Keratinocyte (primary cell): ENCODE measurements around the gene SMAD6. TPM values are rescaled to one million over a fixed set of nuclear protein-coding genes. Genes with fewer than 3 reads are reported as not detected.

ENCODE experiments used
- DNase-seq: peaks from one replicate; pipeline ENCODE4 v3.0.0-alpha.2; 2011; ENCODE audit warnings: low read depth, missing footprints, low spot score
- FAIRE-seq: peaks from 2 replicates; lab custom pipeline; 2011; peaks lifted over from hg19 to GRCh38; lab: Jason Lieb, UNC
- H2AFZ ChIP-seq: 2 replicates; pipeline ENCODE4 v1.6.0; 2012; ENCODE audit warnings: low read length, control low read depth, inconsistent platforms; ENCODE audit not compliant: control insufficient read depth
- H3K27ac ChIP-seq: 2 replicates; pipeline ENCODE4 v1.5.1; 2011; ENCODE audit warnings: low read length; ENCODE audit not compliant: control insufficient read depth, insufficient read depth
- H3K27me3 ChIP-seq: 3 replicates; pipeline ENCODE4 v1.6.0; 2011; ENCODE audit warnings: low read length; ENCODE audit not compliant: control insufficient read depth, insufficient read depth; ENCODE audit errors: extremely low read depth
- H3K36me3 ChIP-seq, 2 experiments: 2 replicates in 1 of 2; 3 replicates in 1 of 2; pipeline ENCODE4 v1.5.1; 2011; ENCODE audit warnings: low read length in 2 of 2, mild to moderate bottlenecking in 1 of 2; ENCODE audit not compliant: control insufficient read depth in 2 of 2, insufficient read depth in 2 of 2; ENCODE audit errors: extremely low read depth in 1 of 2
- H3K4me1 ChIP-seq: 3 replicates; pipeline ENCODE4 v1.5.1; 2011; ENCODE audit warnings: low read length; ENCODE audit not compliant: control insufficient read depth, insufficient read depth; ENCODE audit errors: extremely low read depth
- H3K4me2 ChIP-seq: 3 replicates; pipeline ENCODE4 v1.6.0; 2011; ENCODE audit warnings: low read depth, low read length; ENCODE audit not compliant: control insufficient read depth, insufficient read depth; ENCODE audit errors: extremely low read depth
- H3K4me3 ChIP-seq, 3 experiments: fragments of 200-600 bp in 1 of 3; sonication (generic) in 1 of 3; 2 replicates in 2 of 3; 3 replicates in 1 of 3; pipeline ENCODE4 v1.5.1; 2011 to 2016; ENCODE audit warnings: low read length in 3 of 3, mild to moderate bottlenecking in 3 of 3, control low read depth in 2 of 3, inconsistent platforms in 1 of 3, low read depth in 1 of 3, mixed read lengths in 1 of 3, mixed run types in 1 of 3, moderate library complexity in 1 of 3; ENCODE audit not compliant: control insufficient read depth in 2 of 3, insufficient read depth in 2 of 3; ENCODE audit errors: extremely low read depth in 1 of 3
- H3K79me2 ChIP-seq: 2 replicates; pipeline ENCODE4 v1.6.0; 2012; ENCODE audit warnings: low read length; ENCODE audit not compliant: control insufficient read depth, insufficient read depth
- H3K9ac ChIP-seq: 3 replicates; pipeline ENCODE4 v1.6.0; 2011; ENCODE audit warnings: low read length; ENCODE audit not compliant: control insufficient read depth, insufficient read depth; ENCODE audit errors: extremely low read depth
- H3K9me1 ChIP-seq: 3 replicates; pipeline ENCODE4 v1.6.0; 2011; ENCODE audit warnings: low read length; ENCODE audit not compliant: control insufficient read depth, insufficient read depth; ENCODE audit errors: extremely low read depth
- H3K9me3 ChIP-seq: 2 replicates; pipeline ENCODE4 v1.5.1; 2012; ENCODE audit warnings: low read depth, low read length; ENCODE audit not compliant: control insufficient read depth
- H4K20me1 ChIP-seq: 3 replicates; pipeline ENCODE4 v1.6.0; 2011; ENCODE audit warnings: low read length; ENCODE audit not compliant: control insufficient read depth, insufficient read depth; ENCODE audit errors: extremely low read depth
- EZH2 ChIP-seq: IDR thresholded peaks from one replicate; pipeline ENCODE4 v1.6.1; 2012; ENCODE audit warnings: inconsistent platforms, mild to moderate bottlenecking, low read length, moderate library complexity
- dilution Hi-C: fragments of 300-500 bp; cut with MboI; formaldehyde crosslinking; loops from one replicate; pipeline ENCODE4 v1.7.0; 2020; ENCODE audit warnings: low sequenced_read_pairs; ENCODE audit not compliant: extremely low pct_ligation_motif_present
- polyA plus RNA-seq, 5 experiments: library from polyadenylated mRNA; depleted of rRNA in 3 of 5; stranded (reverse) in 3 of 5; stranded (forward) in 1 of 5; unstranded in 1 of 5; fragments of >200 nt; gene quantifications; 1 replicate in 1 of 5; 2 replicates in 3 of 5; 3 replicates in 1 of 5; pipeline versions ENCODE4 v1.2.1 to v1.2.3, GENCODE V29; 2011 to 2012; ENCODE audit warnings: missing spikeins in 2 of 5, low read depth in 1 of 5, low replicate concordance in 1 of 5
- TF ChIP-seq, protein P1 (sequence below), 3 experiments: IDR thresholded peaks in 1 of 3; conservative IDR thresholded peaks in 1 of 3; optimal IDR thresholded peaks in 1 of 3; 2 replicates in 2 of 3; 3 replicates in 1 of 3; pipeline versions ENCODE3 to v1.5.1; 2011; ENCODE audit warnings: low read length in 3 of 3, mild to moderate bottlenecking in 3 of 3, moderate library complexity in 2 of 3, control low read depth in 1 of 3, inconsistent platforms in 1 of 3; ENCODE audit not compliant: insufficient read depth in 2 of 3; ENCODE audit errors: extremely low read depth in 1 of 3

Gene SMAD6
- polyA plus RNA-seq, 1 donor (not counting 4 experiments of a cell fraction or from before 2014, with no cell fraction given) = 0.03 TPM

DNA sequence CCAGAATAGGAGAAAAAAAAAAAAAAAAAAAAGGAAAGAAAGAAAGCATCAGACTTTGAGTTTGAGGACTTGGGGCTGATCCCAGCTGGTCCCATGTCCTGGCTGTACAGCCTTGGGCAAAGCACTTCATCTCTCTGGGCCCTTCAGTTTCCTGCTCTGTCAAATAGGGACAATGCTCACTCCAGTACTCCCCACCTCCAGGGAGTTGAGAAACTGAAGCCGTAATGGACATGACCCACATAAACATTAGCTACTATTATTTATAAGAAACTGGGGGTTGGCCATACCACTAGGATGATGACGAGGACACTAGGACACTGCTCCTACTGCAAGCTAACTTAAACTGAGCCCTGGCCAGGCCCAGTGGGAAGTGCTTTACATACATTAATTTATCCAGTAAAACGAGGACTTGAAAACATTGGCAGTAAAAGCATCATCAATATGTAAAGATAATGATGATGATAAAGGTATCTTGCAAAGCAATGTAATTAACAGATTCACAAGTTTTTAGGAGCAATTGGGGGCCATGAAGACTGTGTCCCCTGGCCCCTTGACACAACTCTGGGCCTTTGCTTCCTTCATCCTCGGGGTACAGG, 22.9 kb upstream of the SMAD6 start:
- Histone ChIP-seq H3K4me3 (no peak overlapping the region), H3K36me3 (no peaks in the 10 kb centered on the region), H3K9me1 (no peaks in the 10 kb centered on the region), H3K27me3 (no peaks in the 10 kb centered on the region), H2AFZ (no peak overlapping the region), H3K4me2 (no peak overlapping the region), H3K27ac (no peak overlapping the region), H3K9me3 (peaks cover 4% of the 10 kb centered on the region), H3K79me2 (no peaks in the 10 kb centered on the region), H3K4me1 (no peaks in the 10 kb centered on the region), H3K9ac (no peak overlapping the region), H4K20me1 (no peaks in the 10 kb centered on the region)
- FAIRE-seq (no peak), DNase-seq (no peak)
- no peak for TF ChIP-seq EZH2
- TF ChIP-seq, protein P1, sequence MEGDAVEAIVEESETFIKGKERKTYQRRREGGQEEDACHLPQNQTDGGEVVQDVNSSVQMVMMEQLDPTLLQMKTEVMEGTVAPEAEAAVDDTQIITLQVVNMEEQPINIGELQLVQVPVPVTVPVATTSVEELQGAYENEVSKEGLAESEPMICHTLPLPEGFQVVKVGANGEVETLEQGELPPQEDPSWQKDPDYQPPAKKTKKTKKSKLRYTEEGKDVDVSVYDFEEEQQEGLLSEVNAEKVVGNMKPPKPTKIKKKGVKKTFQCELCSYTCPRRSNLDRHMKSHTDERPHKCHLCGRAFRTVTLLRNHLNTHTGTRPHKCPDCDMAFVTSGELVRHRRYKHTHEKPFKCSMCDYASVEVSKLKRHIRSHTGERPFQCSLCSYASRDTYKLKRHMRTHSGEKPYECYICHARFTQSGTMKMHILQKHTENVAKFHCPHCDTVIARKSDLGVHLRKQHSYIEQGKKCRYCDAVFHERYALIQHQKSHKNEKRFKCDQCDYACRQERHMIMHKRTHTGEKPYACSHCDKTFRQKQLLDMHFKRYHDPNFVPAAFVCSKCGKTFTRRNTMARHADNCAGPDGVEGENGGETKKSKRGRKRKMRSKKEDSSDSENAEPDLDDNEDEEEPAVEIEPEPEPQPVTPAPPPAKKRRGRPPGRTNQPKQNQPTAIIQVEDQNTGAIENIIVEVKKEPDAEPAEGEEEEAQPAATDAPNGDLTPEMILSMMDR (optimal IDR thresholded peaks at IDR 0.05 in 1 of 3, IDR thresholded peaks at IDR 0.05 in 1 of 3, conservative IDR thresholded peaks at IDR 0.05 in 1 of 3; ENCODE audit: extremely low read depth in 1 of 3, insufficient read depth in 2 of 3, low read length in 3 of 3) = no peak
- dilution Hi-C loops = no loop called here

DNA sequence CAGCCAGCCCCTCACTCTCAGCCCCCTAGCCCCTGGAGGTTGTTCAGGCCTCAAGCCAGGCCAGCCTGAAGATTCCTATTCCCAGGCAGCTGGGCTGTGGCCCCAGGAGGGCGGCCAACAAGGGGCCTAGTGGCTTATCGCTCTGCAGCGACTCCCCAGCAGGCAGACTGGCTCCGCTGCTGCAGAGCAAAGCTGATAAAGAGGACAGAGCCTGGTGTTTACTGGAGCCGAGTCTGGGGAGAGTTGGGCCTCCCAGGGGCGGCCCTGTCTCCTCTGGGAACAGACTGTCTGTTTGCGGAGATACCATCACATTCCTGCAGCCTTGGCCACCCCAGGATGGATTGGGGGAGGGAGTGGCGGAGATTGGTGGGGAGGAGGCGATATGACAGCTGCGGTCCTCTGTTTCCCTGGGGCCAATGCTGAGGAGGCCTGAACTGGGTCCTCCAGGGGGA, 22.4 kb upstream of the SMAD6 start:
- TF ChIP-seq EZH2 = no peak
- TF ChIP-seq, protein P1 (optimal IDR thresholded peaks at IDR 0.05 in 1 of 3, IDR thresholded peaks at IDR 0.05 in 1 of 3, conservative IDR thresholded peaks at IDR 0.05 in 1 of 3; ENCODE audit: extremely low read depth in 1 of 3, insufficient read depth in 2 of 3, low read length in 3 of 3) = no peak
- H3K9ac ChIP-seq = no peak overlapping the region
- no peak for DNase-seq
- peaks cover 4% of the 10 kb centered on the region for H3K9me3 ChIP-seq
- H3K36me3 ChIP-seq = no peaks in the 10 kb centered on the region
- FAIRE-seq = no peak
- no peak overlapping the region for H3K4me3 ChIP-seq
- H3K9me1 ChIP-seq = no peaks in the 10 kb centered on the region
- no peaks in the 10 kb centered on the region for H3K27me3 ChIP-seq
- H4K20me1 ChIP-seq = no peaks in the 10 kb centered on the region
- H3K4me1 ChIP-seq = no peaks in the 10 kb centered on the region
- H3K27ac ChIP-seq = no peak overlapping the region
- H2AFZ ChIP-seq = no peak overlapping the region
- H3K79me2 ChIP-seq = no peaks in the 10 kb centered on the region
- dilution Hi-C loops = no loop called here
- no peak overlapping the region for H3K4me2 ChIP-seq
